ENCODE results near the gene FOXRED2.

DNA sequence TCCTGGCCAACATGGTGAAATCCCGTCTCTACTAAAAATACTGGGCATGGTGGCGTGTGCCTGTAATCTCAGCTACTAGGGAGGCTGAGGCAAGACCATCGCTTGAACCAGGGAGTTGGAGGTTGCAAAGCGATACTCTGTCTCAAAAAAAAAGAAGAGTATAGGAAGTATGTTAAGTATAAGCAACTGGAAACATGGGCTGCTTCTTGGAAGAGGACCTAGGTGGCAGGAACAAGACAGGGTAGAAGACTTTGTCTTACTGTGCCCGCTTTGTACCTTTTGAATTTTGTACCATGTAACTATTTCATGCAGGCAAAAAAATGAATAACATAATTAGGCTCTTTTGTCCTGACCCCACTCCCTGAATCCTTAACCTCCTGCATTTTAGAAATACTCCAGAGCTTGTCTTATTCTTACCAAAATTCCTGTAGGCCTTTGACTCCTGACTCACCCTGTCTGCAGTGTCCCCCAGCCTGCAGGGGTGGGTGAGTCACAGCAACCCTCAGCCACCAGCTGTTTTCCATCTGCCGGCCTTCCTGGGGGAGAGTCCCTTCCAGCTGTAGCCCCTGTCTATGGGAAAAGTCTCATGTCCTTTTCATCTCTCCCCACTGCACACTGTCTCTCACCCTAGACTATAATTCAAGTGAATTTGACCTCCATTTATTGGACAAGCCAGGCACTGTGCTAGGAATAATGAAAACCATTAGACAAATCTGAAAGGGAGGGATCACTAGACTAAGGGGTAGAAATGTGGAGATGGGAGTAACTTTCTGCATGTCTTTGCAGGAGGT lies 67.2 kb downstream of the FOXRED2 start:
- TF ChIP-seq, protein P1, sequence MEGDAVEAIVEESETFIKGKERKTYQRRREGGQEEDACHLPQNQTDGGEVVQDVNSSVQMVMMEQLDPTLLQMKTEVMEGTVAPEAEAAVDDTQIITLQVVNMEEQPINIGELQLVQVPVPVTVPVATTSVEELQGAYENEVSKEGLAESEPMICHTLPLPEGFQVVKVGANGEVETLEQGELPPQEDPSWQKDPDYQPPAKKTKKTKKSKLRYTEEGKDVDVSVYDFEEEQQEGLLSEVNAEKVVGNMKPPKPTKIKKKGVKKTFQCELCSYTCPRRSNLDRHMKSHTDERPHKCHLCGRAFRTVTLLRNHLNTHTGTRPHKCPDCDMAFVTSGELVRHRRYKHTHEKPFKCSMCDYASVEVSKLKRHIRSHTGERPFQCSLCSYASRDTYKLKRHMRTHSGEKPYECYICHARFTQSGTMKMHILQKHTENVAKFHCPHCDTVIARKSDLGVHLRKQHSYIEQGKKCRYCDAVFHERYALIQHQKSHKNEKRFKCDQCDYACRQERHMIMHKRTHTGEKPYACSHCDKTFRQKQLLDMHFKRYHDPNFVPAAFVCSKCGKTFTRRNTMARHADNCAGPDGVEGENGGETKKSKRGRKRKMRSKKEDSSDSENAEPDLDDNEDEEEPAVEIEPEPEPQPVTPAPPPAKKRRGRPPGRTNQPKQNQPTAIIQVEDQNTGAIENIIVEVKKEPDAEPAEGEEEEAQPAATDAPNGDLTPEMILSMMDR (IDR thresholded peaks at IDR 0.05), result no peak
- TF ChIP-seq EZH2phosphoT487 (IDR thresholded peaks at IDR 0.05), result no peak

All from neural progenitor cell (in vitro differentiated cells).